CD4-positive, alpha-beta T cell (primary cell): ENCODE data around the gene CLDN34. TPM values are rescaled to one million over a fixed set of nuclear protein-coding genes. Genes with fewer than 3 reads are reported as not detected.

Experiments
- ATAC-seq: fragments of 200-7000 bp; cut with Tn5 transposase; one replicate; pipeline ENCODE4 v1.10.0; 2022; ENCODE audit warnings: mild to moderate bottlenecking; ENCODE audit not compliant: poor library complexity
- CTCF ChIA-PET: fragments of 350-600 bp; sonication (Branson Sonifier 250); formaldehyde crosslinking; loops from one replicate; lab custom pipeline; 2021; ENCODE audit warnings: antibody characterized with exemption, inconsistent platforms; lab: Charles Lee
- POLR2A ChIA-PET: fragments of 350-600 bp; sonication (Branson Sonifier 250); formaldehyde crosslinking; loops from one replicate; lab custom pipeline; 2021; ENCODE audit warnings: antibody characterized with exemption, inconsistent platforms; lab: Charles Lee
- DNase-seq, 14 experiments: peaks; one replicate each; pipeline ENCODE4 v3.0.0-alpha.2; 2013 to 2020; ENCODE audit warnings: mixed read lengths in 2 of 14
- H3K27ac ChIP-seq, 2 donors: one replicate each; pipeline versions ENCODE4 v1.5.1 to v1.7.0; 2013; ENCODE audit warnings: low read length in 2 of 2, low read depth in 1 of 2, mild to moderate bottlenecking in 1 of 2
- H3K27me3 ChIP-seq, 2 experiments: 1 replicate in 1 of 2; 2 replicates in 1 of 2; pipeline versions ENCODE4 v1.6.1 to v1.7.0; 2013; ENCODE audit warnings: low read length in 2 of 2, control low read depth in 1 of 2, mild to moderate bottlenecking in 1 of 2, moderate library complexity in 1 of 2; ENCODE audit not compliant: insufficient read depth in 2 of 2, control insufficient read depth in 1 of 2
- H3K36me3 ChIP-seq: one replicate; pipeline ENCODE4 v1.6.1; 2013; ENCODE audit warnings: low read length, control low read depth; ENCODE audit not compliant: insufficient read depth
- H3K4me1 ChIP-seq: one replicate; pipeline ENCODE4 v1.6.1; 2013; ENCODE audit warnings: low read length, control low read depth; ENCODE audit not compliant: insufficient read depth
- H3K4me3 ChIP-seq: one replicate; pipeline ENCODE4 v1.5.1; 2013; ENCODE audit warnings: mild to moderate bottlenecking, low read length, moderate library complexity
- H3K9me3 ChIP-seq, 2 experiments: 1 replicate in 1 of 2; 2 replicates in 1 of 2; pipeline versions ENCODE4 v1.6.1 to v1.7.0; 2013; ENCODE audit warnings: low read length in 2 of 2, mild to moderate bottlenecking in 2 of 2, control low read depth in 1 of 2, moderate library complexity in 1 of 2; ENCODE audit not compliant: control insufficient read depth in 1 of 2, insufficient read depth in 1 of 2
- H3K27ac Mint-ChIP-seq: one replicate; pipeline ENCODE4 v1.8.0; 2020; ENCODE audit warnings: mixed read lengths
- H3K27me3 Mint-ChIP-seq: one replicate; pipeline ENCODE4 v1.8.0; 2021; ENCODE audit warnings: mixed read lengths
- H3K36me3 Mint-ChIP-seq: one replicate; pipeline ENCODE4 v1.8.0; 2021; ENCODE audit warnings: low read depth, mixed read lengths
- H3K4me1 Mint-ChIP-seq: one replicate; pipeline ENCODE4 v1.8.0; 2021; ENCODE audit warnings: low read depth, mixed read lengths
- H3K4me3 Mint-ChIP-seq: one replicate; pipeline ENCODE4 v1.8.0; 2020; ENCODE audit warnings: mild to moderate bottlenecking, mixed read lengths
- H3K9me3 Mint-ChIP-seq: one replicate; pipeline ENCODE4 v1.8.0; 2020; ENCODE audit warnings: mixed read lengths
- CTCF ChIP-seq: fragments of 200-600 bp; IDR thresholded peaks from one replicate; pipeline ENCODE4 v1.8.0; 2022; ENCODE audit warnings: antibody characterized with exemption, mild to moderate bottlenecking
- intact Hi-C, 2 experiments: fragments of 100-400 bp; cut with DNase I in 1 of 2; cut with micrococcal nuclease in 1 of 2; formaldehyde crosslinking; loops; one replicate each; pipeline versions ENCODE4 v1.15.1 to v1.9.0; 2023 to 2025; cut with DNase I, micrococcal nuclease
- polyA plus RNA-seq, 2 donors: library from polyadenylated mRNA; unstranded; fragments of 120-200 nt; gene quantifications; one replicate each; pipeline ENCODE4 v1.2.1, GENCODE V29; 2013
- total RNA-seq, 174 experiments: library from RNA in 2 of 174; stranded (reverse) in 2 of 174; gene quantifications; one replicate each; pipeline ENCODE4 v1.2.3 and lab custom pipeline; 2021 to 2026

Gene CLDN34
- total RNA-seq (not detected), total RNA-seq (lab: John Stamatoyannopoulos, UW) (0 reads per million in 172 experiments)
- not detected for polyA plus RNA-seq (2013, experiment 1 of 2)
- not detected for polyA plus RNA-seq (2013, experiment 2 of 2)

GRCh38 chrX:9966775-9967408, at the start of gene CLDN34:
Gene CLDN34 (plus strand): TSS chrX:9967358. CDS start chrX:9967358, 0 bp downstream.
- H3K9me3 ChIP-seq, result no peaks in the 10 kb centered on the region
- H3K27me3 Mint-ChIP-seq, result peaks cover 4% of the 10 kb centered on the region
- CTCF ChIA-PET, result no interaction called here
- H3K36me3 ChIP-seq, result no peaks in the 10 kb centered on the region
- H3K27ac Mint-ChIP-seq, result no peak within 1 kb of the TSS
- H3K27me3 ChIP-seq, result no peaks in the 10 kb centered on the region
- H3K4me3 ChIP-seq, result no peak within 1 kb of the TSS
- DNase-seq, result no peak
- no peak for ATAC-seq
- intact Hi-C loops, result no loop called here
- POLR2A ChIA-PET, result no interaction called here
- H3K4me1 Mint-ChIP-seq, result no peaks in the 10 kb centered on the region
- TF ChIP-seq CTCF, result no peak
- no peak within 1 kb of the TSS for H3K4me3 Mint-ChIP-seq
- H3K9me3 Mint-ChIP-seq, result no peaks in the 10 kb centered on the region
- no peaks in the 10 kb centered on the region for H3K36me3 Mint-ChIP-seq
- no peak within 1 kb of the TSS for H3K27ac ChIP-seq
- H3K4me1 ChIP-seq, result no peaks in the 10 kb centered on the region

- Histone ChIP-seq H3K27me3 (no peaks in the 10 kb centered on the region), H3K27ac (no peak overlapping the region), H3K4me1 (no peaks in the 10 kb centered on the region), H3K4me3 (no peak overlapping the region), H3K36me3 (no peaks in the 10 kb centered on the region), H3K9me3 (no peaks in the 10 kb centered on the region)
- no peak overlapping the region for H3K4me3 Mint-ChIP-seq
- TF ChIP-seq CTCF, result no peak
- no peak for ATAC-seq
- H3K27ac Mint-ChIP-seq, result no peak overlapping the region
- intact Hi-C loops, result no loop called here
- CTCF ChIA-PET, result no interaction called here
- H3K4me1 Mint-ChIP-seq, result no peaks in the 10 kb centered on the region
- H3K36me3 Mint-ChIP-seq, result no peaks in the 10 kb centered on the region
- no peak for DNase-seq
- no peaks in the 10 kb centered on the region for H3K9me3 Mint-ChIP-seq
- POLR2A ChIA-PET, result no interaction called here
- peaks cover 5% of the 10 kb centered on the region for H3K27me3 Mint-ChIP-seq
These were observed 49.3 kb upstream of the CLDN34 start for GRCh38 chrX:9917861-9918260.

- Mint-ChIP-seq H3K4me1 (no peaks in the 10 kb centered on the region), H3K36me3 (no peaks in the 10 kb centered on the region), H3K9me3 (no peaks in the 10 kb centered on the region), H3K27me3 (peaks cover 5% of the 10 kb centered on the region), H3K4me3 (no peak overlapping the region), H3K27ac (no peak overlapping the region)
- ATAC-seq (no peak), DNase-seq (no peak)
- H3K27me3 ChIP-seq, result no peaks in the 10 kb centered on the region
- intact Hi-C loops, result no loop called here
- H3K9me3 ChIP-seq, result no peaks in the 10 kb centered on the region
- H3K4me3 ChIP-seq, result no peak overlapping the region
- TF ChIP-seq CTCF, result no peak
- no peaks in the 10 kb centered on the region for H3K36me3 ChIP-seq
- no peak overlapping the region for H3K27ac ChIP-seq
- CTCF ChIA-PET, result no interaction called here
- POLR2A ChIA-PET, result no interaction called here
- no peaks in the 10 kb centered on the region for H3K4me1 ChIP-seq
These were observed 47.5 kb upstream of the CLDN34 start for GRCh38 chrX:9919632-9920172.
